ENCODE results near the gene DNAJB4.
A peak's percentile ranks its signal among the peaks of the same experiment; 100 is the strongest.
"Not testable (repeated sequence)": the region's sequence is repeated elsewhere in the genome, so short reads cannot be mapped to it uniquely, and the experiment has no call there.

Gene DNAJB4

DNA sequence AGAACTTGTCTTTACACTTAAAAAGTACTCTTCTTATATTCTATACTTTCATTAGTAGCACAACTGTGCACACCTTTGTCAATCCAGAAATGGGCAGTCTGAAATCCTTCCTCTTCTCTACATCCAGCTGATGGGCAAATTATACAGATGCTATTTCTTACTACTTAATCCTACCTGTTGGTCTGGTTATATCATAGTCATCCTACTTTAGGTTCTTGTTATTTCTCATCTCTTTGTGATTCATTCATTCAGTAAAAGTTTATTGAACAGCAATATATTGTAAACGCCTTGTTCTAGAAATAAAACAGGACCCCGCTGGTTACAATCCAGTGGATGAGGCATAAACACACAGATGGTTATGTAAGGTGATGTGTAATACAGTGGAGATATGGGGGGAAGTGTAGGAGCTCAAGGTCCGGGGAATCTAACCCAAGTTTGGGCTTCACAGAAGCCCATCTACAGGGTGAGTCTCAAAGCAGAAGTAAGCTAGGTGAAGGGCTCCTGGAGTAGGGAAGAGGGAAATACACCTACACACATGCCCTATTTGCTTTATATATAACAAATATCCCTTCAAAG is 14.0 kb upstream of the DNAJB4 start:
- no peak for TF ChIP-seq ZFX (IDR thresholded peaks at IDR 0.05; ENCODE audit: borderline replicate concordance)
- TF ChIP-seq CTCF (IDR thresholded peaks at IDR 0.05) = no peak
- no peak overlapping the region for H3K27ac ChIP-seq

DNA sequence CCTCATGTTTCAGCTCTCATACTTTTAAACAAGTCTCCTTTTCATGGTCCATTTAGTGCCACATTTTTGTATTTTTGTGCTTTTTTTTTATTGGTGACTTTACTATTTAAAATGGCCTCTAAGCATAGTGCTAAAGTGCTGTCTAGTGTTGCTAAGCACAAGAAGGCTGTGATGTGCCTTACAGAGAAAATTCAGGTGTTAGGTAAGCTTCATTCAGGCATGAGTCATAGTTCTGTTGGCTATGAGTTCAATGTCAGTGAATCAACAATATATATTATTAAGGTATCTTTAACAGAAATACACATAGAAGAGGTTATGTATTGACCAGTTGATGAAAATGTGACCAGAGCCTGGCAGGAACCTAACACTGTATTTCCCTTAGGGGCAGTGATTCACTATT is 13.1 kb upstream of the DNAJB4 start:
- no peak for TF ChIP-seq ZFX (IDR thresholded peaks at IDR 0.05; ENCODE audit: borderline replicate concordance)
- no peak for TF ChIP-seq CTCF (IDR thresholded peaks at IDR 0.05)

DNA sequence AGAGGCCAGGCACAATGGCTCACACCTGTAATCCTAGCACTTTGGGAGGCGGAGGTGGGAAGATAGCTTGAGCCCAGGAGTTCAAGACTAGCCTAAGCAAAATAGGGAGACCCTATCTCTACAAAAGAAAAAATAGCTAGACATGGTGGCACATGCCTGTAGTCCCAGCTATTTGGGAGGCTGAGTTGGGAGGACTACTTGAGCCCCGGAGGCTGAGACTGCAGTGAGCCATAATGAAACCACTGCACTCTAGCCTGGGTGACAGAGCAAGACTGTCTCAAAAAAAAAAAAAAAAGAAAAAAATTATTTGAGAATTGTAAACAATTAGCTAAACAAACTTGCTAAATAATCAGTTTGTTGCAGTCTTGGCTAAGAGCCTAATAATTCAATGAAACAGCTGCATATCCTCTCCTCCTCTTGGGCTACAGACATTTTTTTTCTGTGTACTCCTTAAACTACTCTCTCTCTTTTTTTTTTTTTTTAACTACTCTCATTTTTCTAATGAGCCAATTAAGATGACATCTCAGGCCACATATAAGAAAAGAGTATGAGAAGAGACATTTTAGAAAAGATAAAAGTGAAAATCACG is 10.5 kb upstream of the DNAJB4 start:
- no peak for TF ChIP-seq CTCF (IDR thresholded peaks at IDR 0.05)
- no peak for TF ChIP-seq ZFX (IDR thresholded peaks at IDR 0.05; ENCODE audit: borderline replicate concordance)
- no peak overlapping the region for H3K27ac ChIP-seq

More for the DNA sequence above, 13.1 kb upstream of the DNAJB4 start:
- H3K27ac ChIP-seq = no peak overlapping the region

DNA sequence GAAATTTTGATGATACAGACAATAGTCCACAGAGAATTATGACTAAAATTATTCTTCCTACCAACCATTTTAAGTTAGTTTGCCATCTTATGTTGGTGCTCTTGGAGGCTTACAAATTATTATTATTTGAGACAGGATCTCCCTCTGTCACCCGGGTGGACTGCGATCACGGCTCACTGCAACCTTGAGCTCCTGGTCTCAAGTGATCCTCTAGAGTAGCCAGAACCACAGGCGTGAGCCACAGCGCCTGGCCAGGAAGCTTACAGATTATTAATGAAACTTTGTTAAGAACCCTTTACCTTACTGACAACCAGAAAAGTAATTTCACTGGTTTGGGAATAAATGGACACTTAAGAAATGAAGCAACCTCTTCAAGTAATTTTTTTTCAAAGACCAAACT is 8.0 kb upstream of the DNAJB4 start:
- TF ChIP-seq ZFX (IDR thresholded peaks at IDR 0.05; ENCODE audit: borderline replicate concordance) (no peak), CTCF (IDR thresholded peaks at IDR 0.05) (no peak)
- no peak overlapping the region for H3K27ac ChIP-seq

GRCh38 chr1:78000536-78000935 is 4.2 kb upstream of the DNAJB4 start:
- not testable (repeated sequence) for H3K27ac ChIP-seq

DNA sequence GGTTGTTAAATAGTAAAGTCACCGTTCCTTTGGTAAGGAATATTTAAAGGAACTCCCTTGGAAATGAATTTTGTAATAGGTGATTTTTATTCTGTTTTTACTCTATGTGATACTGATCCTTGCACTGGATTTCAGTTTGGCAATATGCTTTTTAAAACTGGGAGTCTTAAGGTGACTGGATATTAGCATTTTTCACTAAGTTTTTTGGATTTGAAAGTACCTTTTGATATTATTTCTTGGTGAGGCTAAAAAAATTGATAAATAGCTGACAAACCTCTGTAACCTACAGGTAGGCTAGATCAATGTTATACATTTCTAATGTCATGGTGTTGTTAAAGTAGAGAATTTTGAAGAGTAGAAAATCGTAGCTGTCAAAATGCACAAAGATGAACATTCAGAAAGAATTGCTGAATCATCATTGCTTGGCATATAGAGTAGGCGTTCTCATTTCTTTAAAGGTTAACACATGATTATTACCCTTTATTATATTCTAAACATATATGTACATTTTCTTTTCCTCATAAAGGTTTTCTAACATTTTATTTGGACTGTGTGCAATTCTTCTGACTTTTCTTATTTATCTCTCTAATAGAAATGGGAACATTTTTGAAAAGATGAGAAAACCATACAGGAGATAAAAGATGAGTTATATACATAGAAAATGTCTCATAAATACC is 1.5 kb upstream of the DNAJB4 start:
- H3K27ac ChIP-seq = peak overlapping the region; percentile 81
- TF ChIP-seq CTCF (IDR thresholded peaks at IDR 0.05) (no peak), ZFX (IDR thresholded peaks at IDR 0.05; ENCODE audit: borderline replicate concordance) (no peak)

- peak overlapping the region; percentile 81 for H3K27ac ChIP-seq
- TF ChIP-seq CTCF (IDR thresholded peaks at IDR 0.05) (no peak), ZFX (IDR thresholded peaks at IDR 0.05; ENCODE audit: borderline replicate concordance) (no peak)
Observed at GRCh38 chr1:78003882-78004718, 639 bp upstream of the DNAJB4 start.
